CD14-positive monocyte (primary cell): ENCODE data around the gene SLC7A8. TPM values are rescaled to one million over a fixed set of nuclear protein-coding genes. Genes with fewer than 3 reads are reported as not detected.
"Not testable (repeated sequence)": the region's sequence is repeated elsewhere in the genome, so short reads cannot be mapped to it uniquely, and the experiment has no call there.

Experiments
- DNase-seq, 3 donors: peaks; one replicate each; pipeline ENCODE4 v3.0.0-alpha.2; 2011 to 2022
- H2AFZ ChIP-seq: 2 replicates; pipeline ENCODE4 v1.6.0; 2012; ENCODE audit warnings: mild to moderate bottlenecking, low read depth, low read length, inconsistent platforms; ENCODE audit not compliant: insufficient read depth, poor library complexity, severe bottlenecking
- H3K27ac ChIP-seq, 2 donors: 1 replicate in 1 of 2; 2 replicates in 1 of 2; pipeline ENCODE4 v1.5.1; 2012 to 2013; ENCODE audit warnings: low read length in 2 of 2, control low read depth in 1 of 2, inconsistent platforms in 1 of 2, low read depth in 1 of 2, mild to moderate bottlenecking in 1 of 2
- H3K27me3 ChIP-seq, 2 donors: one replicate each; pipeline versions ENCODE4 v1.6.0 to v1.6.1; 2011 to 2013; ENCODE audit warnings: low read length in 2 of 2; ENCODE audit not compliant: control insufficient read depth in 2 of 2, insufficient read depth in 2 of 2
- H3K36me3 ChIP-seq, 2 donors: replicated peaks in 1 of 2; 1 replicate in 1 of 2; 2 replicates in 1 of 2; pipeline versions ENCODE4 v1.5.1 to v1.6.1; 2012 to 2013; ENCODE audit warnings: low read length in 2 of 2, control low read depth in 1 of 2, inconsistent platforms in 1 of 2, mild to moderate bottlenecking in 1 of 2; ENCODE audit not compliant: insufficient read depth in 2 of 2, control insufficient read depth in 1 of 2
- H3K4me1 ChIP-seq, 2 donors: 1 replicate in 1 of 2; 2 replicates in 1 of 2; pipeline versions ENCODE4 v1.5.1 to v1.6.1; 2012 to 2013; ENCODE audit warnings: low read length in 2 of 2, control low read depth in 1 of 2, inconsistent platforms in 1 of 2, mild to moderate bottlenecking in 1 of 2, moderate library complexity in 1 of 2; ENCODE audit not compliant: insufficient read depth in 2 of 2, control insufficient read depth in 1 of 2
- H3K4me2 ChIP-seq: replicated peaks from 2 replicates; pipeline ENCODE3; 2012; ENCODE audit warnings: low read length, moderate library complexity, mild to moderate bottlenecking; ENCODE audit not compliant: poor library complexity, severe bottlenecking; ENCODE audit errors: extremely low read depth
- H3K4me3 ChIP-seq, 3 experiments: fragments of 200-600 bp in 1 of 3; sonication (generic) in 1 of 3; replicated peaks in 1 of 3; 1 replicate in 2 of 3; 2 replicates in 1 of 3; pipeline ENCODE4 v1.5.1; 2011 to 2013; ENCODE audit warnings: low read length in 3 of 3, mild to moderate bottlenecking in 3 of 3, control low read depth in 2 of 3, low read depth in 2 of 3, inconsistent platforms in 1 of 3, moderate library complexity in 1 of 3
- H3K79me2 ChIP-seq: 2 replicates; pipeline ENCODE4 v1.6.0; 2012; ENCODE audit warnings: mild to moderate bottlenecking, control low read depth, inconsistent platforms, low read length, moderate library complexity; ENCODE audit not compliant: insufficient read depth
- H3K9ac ChIP-seq: 2 replicates; pipeline ENCODE4 v1.6.0; 2017; ENCODE audit warnings: low read length, mild to moderate bottlenecking; ENCODE audit not compliant: insufficient read depth, poor library complexity, severe bottlenecking
- H3K9me3 ChIP-seq, 2 donors: replicated peaks in 1 of 2; 1 replicate in 1 of 2; 2 replicates in 1 of 2; pipeline versions ENCODE4 v1.5.1 to v1.6.1; 2012 to 2013; ENCODE audit warnings: low read length in 2 of 2, control low read depth in 1 of 2; ENCODE audit not compliant: control insufficient read depth in 1 of 2, insufficient read depth in 1 of 2
- H4K20me1 ChIP-seq: 2 replicates; pipeline ENCODE4 v1.6.0; 2012; ENCODE audit warnings: mild to moderate bottlenecking, low read length, control low read depth, moderate library complexity; ENCODE audit not compliant: insufficient read depth
- H3K27ac Mint-ChIP-seq, 7 donors: one replicate each; pipeline ENCODE4 v1.8.0; 2020; ENCODE audit warnings: mild to moderate bottlenecking in 7 of 7, mixed read lengths in 7 of 7, moderate library complexity in 6 of 7, inconsistent platforms in 2 of 7
- H3K27me3 Mint-ChIP-seq, 3 donors: one replicate each; pipeline ENCODE4 v1.8.0; 2021 to 2022; ENCODE audit warnings: low read depth in 3 of 3, mild to moderate bottlenecking in 3 of 3, mixed read lengths in 3 of 3, moderate library complexity in 3 of 3, inconsistent platforms in 1 of 3
- H3K36me3 Mint-ChIP-seq, 2 donors: one replicate each; pipeline ENCODE4 v1.8.0; 2020; ENCODE audit warnings: mixed read lengths in 2 of 2, inconsistent platforms in 1 of 2, mild to moderate bottlenecking in 1 of 2
- H3K4me1 Mint-ChIP-seq: one replicate; pipeline ENCODE4 v1.8.0; 2020; ENCODE audit warnings: mild to moderate bottlenecking, mixed read lengths
- H3K4me3 Mint-ChIP-seq, 2 donors: one replicate each; pipeline ENCODE4 v1.8.0; 2020; ENCODE audit warnings: mild to moderate bottlenecking in 2 of 2, mixed read lengths in 2 of 2, moderate library complexity in 1 of 2
- H3K9me3 Mint-ChIP-seq, 7 donors: one replicate each; pipeline ENCODE4 v1.8.0; 2020 to 2022; ENCODE audit warnings: mixed read lengths in 7 of 7, mild to moderate bottlenecking in 6 of 7, moderate library complexity in 6 of 7, inconsistent platforms in 2 of 7
- WGBS: methylation state at CpG from one replicate; pipeline ENCODE4 v1.1.5; 2013; ENCODE audit warnings: missing lambda C conversion rate; ENCODE audit not compliant: insufficient coverage; 5-methylcytosine and 5-hydroxymethylcytosine counted together
- intact Hi-C, 2 donors: fragments of 100-400 bp; cut with micrococcal nuclease; formaldehyde crosslinking; loops; one replicate each; pipeline versions ENCODE4 v1.15.0 to v1.15.1; 2023
- polyA plus RNA-seq, 3 donors: library from polyadenylated mRNA; depleted of rRNA in 1 of 3; unstranded in 2 of 3; stranded (reverse) in 1 of 3; fragments of 300-500 nt in 2 of 3; fragments of >200 nt in 1 of 3; fragmentation: Illumina TruSeq in 2 of 3; gene quantifications; 1 replicate in 2 of 3; 2 replicates in 1 of 3; pipeline ENCODE4 v1.2.3, GENCODE V29; 2012 to 2021
- TF ChIP-seq, protein P1 (sequence below): fragments of 200-600 bp; IDR thresholded peaks from one replicate; pipeline ENCODE4 v1.8.0; 2022; ENCODE audit warnings: antibody characterized with exemption, mild to moderate bottlenecking

SLC7A8 gene
- polyA plus RNA-seq, 3 donors = 0.05 to 0.53 (median 0.25) TPM

DNA sequence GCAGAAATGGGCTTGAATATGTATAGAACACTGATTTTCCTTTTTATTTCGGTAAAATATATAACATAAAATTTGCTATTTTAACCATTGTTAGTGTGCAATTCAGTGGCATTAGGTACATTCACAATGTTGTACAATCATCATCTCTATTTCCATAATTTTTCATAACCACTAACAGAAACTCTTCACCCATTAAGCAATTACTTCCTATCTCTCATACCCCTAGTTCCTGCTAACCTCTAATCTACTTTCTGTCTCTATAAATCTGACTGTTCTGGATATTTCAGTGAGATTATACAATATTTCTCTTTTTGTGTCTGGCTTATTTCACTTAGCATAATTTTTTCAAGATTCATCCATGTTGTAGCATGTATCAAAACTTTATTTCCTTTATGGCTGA lies 45.4 kb upstream of the SLC7A8 start:
- Histone ChIP-seq H3K4me3 (no peak overlapping the region), H3K4me2 (no peak overlapping the region), H3K27ac (peak overlapping the region in 1 of 2 donors; percentile 13), H3K79me2 (no peaks in the 10 kb centered on the region), H4K20me1 (no peaks in the 10 kb centered on the region), H3K9ac (no peak overlapping the region), H2AFZ (no peak overlapping the region), H3K36me3 (no peaks in the 10 kb centered on the region), H3K9me3 (no peaks in the 10 kb centered on the region), H3K4me1 (peaks cover 11 to 21% of the 10 kb centered on the region in 2 donors), H3K27me3 (no peaks in the 10 kb centered on the region)
- peak; percentile 6 to 28 (median 8) for DNase-seq
- H3K36me3 Mint-ChIP-seq = no peaks in the 10 kb centered on the region
- peaks cover 0 to 5% (median 1%) of the 10 kb centered on the region in 3 donors for H3K27me3 Mint-ChIP-seq
- peaks cover 1 to 16% (median 14%) of the 10 kb centered on the region in 7 donors for H3K9me3 Mint-ChIP-seq
- TF ChIP-seq, protein P1, sequence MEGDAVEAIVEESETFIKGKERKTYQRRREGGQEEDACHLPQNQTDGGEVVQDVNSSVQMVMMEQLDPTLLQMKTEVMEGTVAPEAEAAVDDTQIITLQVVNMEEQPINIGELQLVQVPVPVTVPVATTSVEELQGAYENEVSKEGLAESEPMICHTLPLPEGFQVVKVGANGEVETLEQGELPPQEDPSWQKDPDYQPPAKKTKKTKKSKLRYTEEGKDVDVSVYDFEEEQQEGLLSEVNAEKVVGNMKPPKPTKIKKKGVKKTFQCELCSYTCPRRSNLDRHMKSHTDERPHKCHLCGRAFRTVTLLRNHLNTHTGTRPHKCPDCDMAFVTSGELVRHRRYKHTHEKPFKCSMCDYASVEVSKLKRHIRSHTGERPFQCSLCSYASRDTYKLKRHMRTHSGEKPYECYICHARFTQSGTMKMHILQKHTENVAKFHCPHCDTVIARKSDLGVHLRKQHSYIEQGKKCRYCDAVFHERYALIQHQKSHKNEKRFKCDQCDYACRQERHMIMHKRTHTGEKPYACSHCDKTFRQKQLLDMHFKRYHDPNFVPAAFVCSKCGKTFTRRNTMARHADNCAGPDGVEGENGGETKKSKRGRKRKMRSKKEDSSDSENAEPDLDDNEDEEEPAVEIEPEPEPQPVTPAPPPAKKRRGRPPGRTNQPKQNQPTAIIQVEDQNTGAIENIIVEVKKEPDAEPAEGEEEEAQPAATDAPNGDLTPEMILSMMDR = no peak
- peak overlapping the region in 3 of 7 donors; percentile 27 to 56 (median 51) for H3K27ac Mint-ChIP-seq
- no CpG with 5 or more reads among the region's 1 CpG for WGBS
- H3K4me3 Mint-ChIP-seq = no peak overlapping the region
- intact Hi-C loops = no loop called here
- H3K4me1 Mint-ChIP-seq = peaks cover 16% of the 10 kb centered on the region

DNA sequence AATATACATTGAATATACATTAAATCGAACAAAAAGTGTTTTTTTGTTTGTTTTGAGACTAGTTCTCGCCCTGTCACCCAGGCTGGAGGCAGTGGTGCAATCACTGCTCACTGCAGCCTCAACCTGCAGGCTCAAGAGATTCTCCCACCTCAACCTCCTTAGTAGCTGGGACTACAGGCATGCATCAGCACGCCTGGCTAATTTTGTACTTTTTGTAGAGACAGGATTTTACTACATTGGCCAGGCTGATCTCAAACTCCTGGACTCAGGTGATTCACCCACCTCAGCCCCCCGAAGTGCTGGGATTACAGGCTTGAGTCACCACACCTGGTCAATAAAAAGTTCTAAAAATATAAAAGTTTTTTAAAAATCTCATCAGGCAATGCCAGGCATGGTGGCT lies 44.1 kb upstream of the SLC7A8 start:
- H3K4me1 ChIP-seq = peaks cover 11 to 21% of the 10 kb centered on the region in 2 donors
- H3K9ac ChIP-seq = no peak overlapping the region
- H3K36me3 ChIP-seq = no peaks in the 10 kb centered on the region
- Mint-ChIP-seq H3K27ac (no peak overlapping the region), H3K36me3 (no peaks in the 10 kb centered on the region), H3K9me3 (peaks cover 1 to 19% (median 14%) of the 10 kb centered on the region in 7 donors), H3K27me3 (peaks cover 0 to 9% (median 4%) of the 10 kb centered on the region in 3 donors), H3K4me1 (peaks cover 16% of the 10 kb centered on the region), H3K4me3 (no peak overlapping the region)
- no CpG with 5 or more reads among the region's 4 CpGs for WGBS
- no peaks in the 10 kb centered on the region for H4K20me1 ChIP-seq
- TF ChIP-seq, protein P1 = no peak
- intact Hi-C loops = no loop called here
- DNase-seq = no peak
- no peak overlapping the region for H3K4me2 ChIP-seq
- H3K4me3 ChIP-seq = no peak overlapping the region
- H3K9me3 ChIP-seq = no peaks in the 10 kb centered on the region
- no peaks in the 10 kb centered on the region for H3K79me2 ChIP-seq
- no peak overlapping the region for H2AFZ ChIP-seq
- no peaks in the 10 kb centered on the region for H3K27me3 ChIP-seq
- no peak overlapping the region for H3K27ac ChIP-seq

DNA sequence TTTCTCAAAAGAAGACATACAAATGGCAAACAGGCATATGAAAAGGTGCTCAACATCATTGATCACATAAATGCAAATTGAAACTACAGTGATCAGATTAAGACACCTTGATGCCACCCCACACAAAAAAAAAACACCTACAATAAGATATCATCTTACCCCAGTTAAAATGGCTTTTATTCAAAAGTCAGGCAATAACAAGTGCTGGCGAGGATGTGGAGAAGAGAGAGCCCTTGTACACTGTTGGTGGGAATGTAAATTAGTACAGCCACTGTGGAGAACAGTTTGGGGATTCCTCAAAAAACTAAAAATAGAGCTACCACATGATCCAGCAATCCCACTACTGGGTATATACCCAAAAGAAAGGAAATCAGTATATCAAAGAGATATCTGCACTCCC lies 41.5 kb upstream of the SLC7A8 start:
- not testable (repeated sequence) for H3K36me3 Mint-ChIP-seq

More for the DNA sequence above, 41.5 kb upstream of the SLC7A8 start:
- H3K4me3 ChIP-seq, H3K9ac ChIP-seq, H3K4me2 ChIP-seq, H4K20me1 ChIP-seq, H3K27ac ChIP-seq, H3K9me3 Mint-ChIP-seq, H3K79me2 ChIP-seq, H3K9me3 ChIP-seq, DNase-seq, H3K4me3 Mint-ChIP-seq, H3K27me3 Mint-ChIP-seq, H3K36me3 ChIP-seq, H2AFZ ChIP-seq, H3K27me3 ChIP-seq, intact Hi-C loops, H3K27ac Mint-ChIP-seq: not testable (repeated sequence)
- H3K4me1 ChIP-seq = peaks cover 11 to 21% of the 10 kb centered on the region in 2 donors
- H3K4me1 Mint-ChIP-seq = peaks cover 15% of the 10 kb centered on the region
- WGBS = no CpG with 5 or more reads among the region's 1 CpG
